Breast epithelium (tissue), 4 donors: ENCODE results near the gene APH1B. TPM values are rescaled to one million over a fixed set of nuclear protein-coding genes. Genes with fewer than 3 reads are reported as not detected.

Source experiments
- DNase-seq, 2 donors: peaks; one replicate each; pipeline ENCODE4 v3.0.0-alpha.2; 2019; ENCODE audit warnings: low spot score in 2 of 2
- H3K27ac ChIP-seq, 2 donors: fragments of 200-600 bp; sonication (generic) in 1 of 2; one replicate each; pipeline ENCODE4 v1.5.1; 2016 to 2019; ENCODE audit warnings: mild to moderate bottlenecking in 1 of 2
- H3K27me3 ChIP-seq, 2 donors: fragments of 200-600 bp; sonication (generic) in 1 of 2; one replicate each; pipeline versions ENCODE4 v1.5.1 to v1.6.0; 2017 to 2019; ENCODE audit warnings: control low read depth in 1 of 2, mild to moderate bottlenecking in 1 of 2
- H3K36me3 ChIP-seq: fragments of 200-600 bp; one replicate; pipeline ENCODE4 v1.5.1; 2019
- H3K4me1 ChIP-seq, 2 donors: fragments of 200-600 bp; sonication (generic); one replicate each; pipeline ENCODE4 v1.5.1; 2016 to 2019; ENCODE audit warnings: control low read depth in 1 of 2
- H3K4me3 ChIP-seq, 3 donors: fragments of 200-600 bp; sonication (generic); 1 replicate in 2 of 3; 2 replicates in 1 of 3; pipeline ENCODE4 v1.5.1; 2016 to 2019; ENCODE audit warnings: mild to moderate bottlenecking in 3 of 3, moderate library complexity in 2 of 3
- H3K9me3 ChIP-seq, 2 donors: fragments of 200-600 bp; sonication (generic) in 1 of 2; one replicate each; pipeline ENCODE4 v1.5.1; 2016 to 2019; ENCODE audit warnings: control low read depth in 1 of 2
- POLR2A ChIP-seq: fragments of 450-650 bp; IDR thresholded peaks from one replicate; pipeline ENCODE4 v1.6.1; 2016; ENCODE audit warnings: antibody characterized with exemption, mild to moderate bottlenecking, moderate library complexity
- POLR2AphosphoS5 ChIP-seq, 3 donors: sonication (generic); formaldehyde crosslinking; IDR thresholded peaks; one replicate each; pipeline ENCODE4 v1.6.1; 2017; ENCODE audit warnings: antibody characterized with exemption in 3 of 3
- intact Hi-C: fragments of 100-400 bp; cut with DNase I; formaldehyde crosslinking; loops from one replicate; pipeline ENCODE4 v1.15.1; 2023; ENCODE audit warnings: low total_unique reads
- total RNA-seq, 3 donors: library from RNA; depleted of rRNA; stranded (reverse); fragments of >200 nt; gene quantifications; one replicate each; pipeline ENCODE4 v1.1.0, GENCODE V29; 2016
- TF ChIP-seq, protein P1 (sequence below), 3 donors: fragments of 450-650 bp; IDR thresholded peaks; one replicate each; pipeline ENCODE4 v1.5.1; 2016 to 2017; ENCODE audit warnings: antibody characterized with exemption in 3 of 3, mild to moderate bottlenecking in 3 of 3, moderate library complexity in 3 of 3

Gene APH1B
- total RNA-seq, 3 donors from 2014 or later = 21.3 to 26.1 (median 25.6) TPM

- H3K9me3 ChIP-seq = no peaks in the 10 kb centered on the region
- H3K36me3 ChIP-seq = no peaks in the 10 kb centered on the region
- H3K27ac ChIP-seq = peak overlapping the region; percentile 22 to 64
- H3K4me1 ChIP-seq = peaks cover 0 to 5% of the 10 kb centered on the region in 2 donors
- no peak for DNase-seq
- TF ChIP-seq, protein P1, sequence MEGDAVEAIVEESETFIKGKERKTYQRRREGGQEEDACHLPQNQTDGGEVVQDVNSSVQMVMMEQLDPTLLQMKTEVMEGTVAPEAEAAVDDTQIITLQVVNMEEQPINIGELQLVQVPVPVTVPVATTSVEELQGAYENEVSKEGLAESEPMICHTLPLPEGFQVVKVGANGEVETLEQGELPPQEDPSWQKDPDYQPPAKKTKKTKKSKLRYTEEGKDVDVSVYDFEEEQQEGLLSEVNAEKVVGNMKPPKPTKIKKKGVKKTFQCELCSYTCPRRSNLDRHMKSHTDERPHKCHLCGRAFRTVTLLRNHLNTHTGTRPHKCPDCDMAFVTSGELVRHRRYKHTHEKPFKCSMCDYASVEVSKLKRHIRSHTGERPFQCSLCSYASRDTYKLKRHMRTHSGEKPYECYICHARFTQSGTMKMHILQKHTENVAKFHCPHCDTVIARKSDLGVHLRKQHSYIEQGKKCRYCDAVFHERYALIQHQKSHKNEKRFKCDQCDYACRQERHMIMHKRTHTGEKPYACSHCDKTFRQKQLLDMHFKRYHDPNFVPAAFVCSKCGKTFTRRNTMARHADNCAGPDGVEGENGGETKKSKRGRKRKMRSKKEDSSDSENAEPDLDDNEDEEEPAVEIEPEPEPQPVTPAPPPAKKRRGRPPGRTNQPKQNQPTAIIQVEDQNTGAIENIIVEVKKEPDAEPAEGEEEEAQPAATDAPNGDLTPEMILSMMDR (IDR thresholded peaks at IDR 0.05) = no peak
- no peak for TF ChIP-seq POLR2AphosphoS5 (IDR thresholded peaks at IDR 0.05)
- no peak for TF ChIP-seq POLR2A
- no peak overlapping the region for H3K4me3 ChIP-seq
- intact Hi-C loops = no loop called here
- no peaks in the 10 kb centered on the region for H3K27me3 ChIP-seq
Measured at GRCh38 chr15:63244399-63244798, 33.0 kb upstream of the APH1B start.

GRCh38 chr15:63244976-63245645 is 32.3 kb upstream of the APH1B start:
- Histone ChIP-seq H3K27me3 (no peaks in the 10 kb centered on the region), H3K27ac (peak overlapping the region; percentile 22 to 64), H3K4me1 (peaks cover 0 to 5% of the 10 kb centered on the region in 2 donors), H3K4me3 (no peak overlapping the region), H3K36me3 (no peaks in the 10 kb centered on the region), H3K9me3 (no peaks in the 10 kb centered on the region)
- intact Hi-C loops = no loop called here
- TF ChIP-seq, protein P1 (IDR thresholded peaks at IDR 0.05) = no peak
- TF ChIP-seq POLR2AphosphoS5 (IDR thresholded peaks at IDR 0.05) (no peak), POLR2A (no peak)
- no peak for DNase-seq

DNA sequence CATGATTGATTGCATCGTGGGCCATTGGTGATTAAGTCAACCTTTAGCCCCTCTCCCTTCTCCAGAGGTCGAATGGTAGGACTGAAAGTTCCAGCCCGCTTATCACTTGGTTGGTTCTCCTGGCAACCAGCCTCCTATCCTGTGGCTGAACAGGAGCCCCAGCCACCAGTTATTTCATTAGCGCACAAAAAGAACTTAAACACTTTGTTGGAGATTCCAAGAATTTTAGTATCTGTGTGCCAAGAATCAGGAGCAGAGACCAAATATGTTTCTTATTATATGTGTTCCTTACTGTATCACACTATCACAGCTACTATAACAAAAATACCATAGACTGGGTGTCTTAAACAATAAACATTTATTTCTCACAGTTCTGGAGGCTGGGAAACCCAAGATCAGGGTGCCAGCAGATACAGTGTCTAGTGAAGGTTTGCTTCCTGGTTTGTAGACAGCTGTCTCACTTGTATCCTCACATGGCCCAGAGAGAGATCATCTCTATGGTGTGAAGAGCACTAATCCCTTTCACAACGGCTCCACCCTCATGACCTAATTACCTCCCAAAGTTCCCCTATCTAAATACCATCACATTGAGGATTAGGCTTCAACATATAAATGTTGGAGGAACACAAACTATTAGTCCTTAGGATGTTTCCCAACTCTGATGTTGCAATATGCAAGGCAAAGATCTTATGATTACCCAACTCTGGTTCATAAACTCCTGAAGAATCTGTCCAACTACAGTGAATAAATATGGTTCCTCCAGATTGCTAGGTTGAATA is 30.5 kb upstream of the APH1B start:
- H3K27me3 ChIP-seq = no peaks in the 10 kb centered on the region
- no peak for TF ChIP-seq POLR2A
- peak in 2 of 3 donors; percentile 36 to 37 for TF ChIP-seq POLR2AphosphoS5 (IDR thresholded peaks at IDR 0.05)
- H3K36me3 ChIP-seq = no peaks in the 10 kb centered on the region
- DNase-seq = no peak
- H3K27ac ChIP-seq = peak overlapping the region; percentile 33 to 75
- H3K4me3 ChIP-seq = no peak overlapping the region
- peaks cover 0 to 5% of the 10 kb centered on the region in 2 donors for H3K4me1 ChIP-seq
- intact Hi-C loops = no loop called here
- H3K9me3 ChIP-seq = no peaks in the 10 kb centered on the region

GRCh38 chr15:63250312-63250965 is 27.0 kb upstream of the APH1B start:
- Histone ChIP-seq H3K4me3 (no peak overlapping the region), H3K9me3 (no peaks in the 10 kb centered on the region), H3K27me3 (no peaks in the 10 kb centered on the region), H3K36me3 (no peaks in the 10 kb centered on the region), H3K27ac (no peak overlapping the region), H3K4me1 (no peaks in the 10 kb centered on the region)
- TF ChIP-seq, protein P1 (IDR thresholded peaks at IDR 0.05) = no peak
- TF ChIP-seq POLR2A (no peak), POLR2AphosphoS5 (IDR thresholded peaks at IDR 0.05) (no peak)
- no peak for DNase-seq
- intact Hi-C loops = no loop called here

- Histone ChIP-seq H3K9me3 (no peaks in the 10 kb centered on the region), H3K4me3 (no peak overlapping the region), H3K27me3 (no peaks in the 10 kb centered on the region), H3K4me1 (no peaks in the 10 kb centered on the region), H3K36me3 (no peaks in the 10 kb centered on the region), H3K27ac (no peak overlapping the region)
- no peak for DNase-seq
- TF ChIP-seq POLR2A = no peak
- TF ChIP-seq POLR2AphosphoS5 (IDR thresholded peaks at IDR 0.05) = no peak
- TF ChIP-seq, protein P1 (IDR thresholded peaks at IDR 0.05) = no peak
- intact Hi-C loops = no loop called here
Measured at GRCh38 chr15:63251701-63252100, 25.7 kb upstream of the APH1B start.
